Fibroblast of skin of right quadriceps (primary cell): ENCODE data around the gene SDS.

Source experiments
- DNase-seq: peaks from one replicate; pipeline ENCODE4 v3.0.0-alpha.2; 2013

The SDS gene

GRCh38 chr12:113424915-113425823 lies 21.5 kb upstream of the SDS start:
- DNase-seq: peak; percentile 28

GRCh38 chr12:113424456-113424855 lies 20.8 kb upstream of the SDS start:
- no peak for DNase-seq

GRCh38 chr12:113422886-113423669 lies 19.4 kb upstream of the SDS start:
- no peak for DNase-seq

DNA sequence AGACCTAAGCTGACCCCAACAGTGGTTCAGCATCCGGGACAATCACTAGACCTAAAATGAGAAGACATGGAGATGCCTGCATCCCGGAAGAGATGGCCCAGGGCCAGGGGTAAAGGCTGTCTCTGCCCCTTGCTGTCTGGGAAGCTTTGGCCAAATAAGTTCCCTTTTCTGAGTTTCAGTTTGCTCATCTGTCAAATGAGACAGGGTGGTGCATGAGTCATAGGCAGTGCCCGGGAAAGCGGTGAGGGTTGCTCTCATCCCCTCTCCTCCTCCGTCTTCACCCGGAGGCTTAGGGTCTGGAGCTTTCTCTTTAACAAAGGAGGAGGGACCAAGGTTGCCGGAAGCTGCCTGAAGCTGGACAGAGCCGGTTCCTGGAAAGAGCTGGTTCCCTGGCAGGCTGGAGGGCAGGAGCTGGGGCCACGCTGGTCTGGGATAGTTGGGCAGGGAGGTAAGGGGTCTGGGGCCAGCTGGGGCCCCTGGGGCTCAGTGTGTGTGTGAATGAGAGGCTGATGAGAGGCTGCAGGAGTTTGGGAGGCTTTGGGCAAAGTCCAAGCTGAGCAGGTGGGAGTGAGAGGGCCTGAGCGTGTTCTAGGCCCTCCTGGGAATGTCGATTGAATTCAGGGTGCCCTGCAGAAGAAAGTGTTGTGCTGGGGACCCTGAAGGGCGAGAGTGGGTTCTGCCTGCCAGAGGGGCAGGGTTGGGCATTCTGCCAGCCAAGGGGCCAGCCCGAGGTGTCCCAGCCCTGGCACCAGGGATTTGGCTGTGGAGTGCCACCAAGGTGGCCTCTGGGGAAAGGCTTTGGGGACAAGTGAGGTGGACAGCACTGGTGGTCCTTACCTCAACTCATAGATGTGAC lies 18.6 kb upstream of the SDS start, which contains the start of gene SDSL:
Gene SDSL (plus strand): TSS at position 351 of the 856 bp plus-strand sequence. CDS start 5,603 bp downstream, outside the sequence.
- peak; percentile 76 for DNase-seq

DNA sequence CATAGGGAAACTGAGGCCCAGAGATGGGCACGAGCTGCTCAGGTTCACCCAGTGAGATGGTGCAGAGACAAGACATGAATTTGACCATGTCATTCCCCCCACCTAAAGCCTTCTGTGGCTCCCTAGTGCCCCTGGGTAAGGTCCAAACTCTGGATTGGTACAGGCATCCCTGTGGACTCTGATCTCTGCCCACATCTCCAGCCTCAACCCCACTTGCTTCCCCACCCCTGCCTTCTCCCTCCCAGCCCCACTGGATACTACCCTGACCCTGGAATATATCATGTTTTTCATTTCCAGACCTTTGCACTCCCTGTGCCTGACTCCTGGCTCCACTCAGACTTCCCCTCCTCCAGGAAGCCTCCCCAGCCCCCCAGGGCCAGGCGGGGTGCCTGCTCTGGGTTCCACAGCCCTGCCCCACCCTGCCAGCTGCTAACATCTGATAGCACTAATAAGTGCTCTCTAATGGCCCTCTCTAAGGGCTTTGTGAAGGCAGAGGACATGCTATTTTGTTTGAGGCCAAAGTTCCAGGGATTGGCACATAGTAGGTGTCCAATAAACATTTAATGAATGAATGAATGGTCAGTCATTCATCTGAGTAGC lies 17.4 kb upstream of the SDS start:
- no peak for DNase-seq

DNA sequence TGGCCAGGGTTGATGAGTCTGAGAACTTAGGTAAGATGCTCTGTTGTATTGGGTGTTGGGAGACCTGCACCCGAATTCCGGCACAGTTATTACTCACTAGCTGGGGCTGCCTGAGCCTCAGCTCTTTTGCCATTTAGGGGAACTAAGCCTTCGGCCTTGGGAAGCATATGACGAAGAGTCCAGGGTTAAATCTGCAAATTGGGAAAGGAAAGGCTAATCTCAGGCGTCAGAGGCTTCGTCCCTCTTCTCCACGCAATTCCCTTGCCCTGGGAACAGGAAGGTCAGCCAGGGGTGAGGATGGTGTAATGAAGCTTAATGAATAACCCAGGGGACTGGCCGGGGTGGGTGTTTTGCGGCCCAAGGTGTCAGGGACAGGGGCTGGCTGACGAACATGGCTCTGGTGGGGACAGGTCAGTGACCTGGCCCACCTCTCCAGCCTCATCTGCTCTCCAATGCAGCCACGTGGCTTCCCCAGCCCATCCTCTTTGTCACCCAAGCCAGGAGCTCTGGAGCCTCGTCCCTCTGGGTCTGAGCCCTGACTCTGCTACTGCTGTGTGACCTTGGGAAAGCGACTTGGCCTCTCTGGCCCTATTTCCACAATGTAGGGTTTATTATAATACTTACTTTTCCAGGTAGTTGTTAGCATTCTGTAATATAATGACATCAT lies 14.7 kb upstream of the SDS start:
- DNase-seq: no peak

- DNase-seq: no peak
Observed at GRCh38 chr12:113416091-113416754, 12.5 kb upstream of the SDS start.

DNA sequence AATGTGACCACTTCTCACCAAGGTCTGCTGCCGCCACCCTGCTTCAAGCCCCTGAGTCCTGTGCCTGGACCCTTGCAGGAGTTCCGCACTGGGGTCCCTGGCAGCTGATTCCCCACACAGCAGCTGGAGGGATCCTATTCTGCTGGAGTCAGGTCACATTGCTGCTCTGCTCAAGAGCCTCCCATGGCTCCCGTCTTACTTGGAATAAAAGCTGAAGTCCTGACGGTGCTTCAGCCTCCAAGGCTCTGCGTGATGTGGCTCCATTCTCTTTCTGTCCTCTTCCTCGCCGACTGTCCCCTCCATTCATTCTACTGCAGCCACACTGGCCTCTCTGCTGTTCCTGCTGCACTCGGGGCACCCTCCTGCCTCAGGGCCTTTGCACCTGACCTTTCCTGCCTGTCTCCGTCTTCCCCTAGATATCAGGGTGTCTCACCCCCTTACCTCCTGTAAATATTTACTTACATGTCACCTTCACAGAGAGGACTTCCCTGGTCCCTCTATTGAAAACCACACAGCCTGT lies 10.9 kb upstream of the SDS start:
- no peak for DNase-seq

- peak; percentile 15 for DNase-seq
Observed at GRCh38 chr12:113413488-113413939, 9.8 kb upstream of the SDS start.

GRCh38 chr12:113409462-113410124 lies 5.9 kb upstream of the SDS start:
- DNase-seq: no peak

DNA sequence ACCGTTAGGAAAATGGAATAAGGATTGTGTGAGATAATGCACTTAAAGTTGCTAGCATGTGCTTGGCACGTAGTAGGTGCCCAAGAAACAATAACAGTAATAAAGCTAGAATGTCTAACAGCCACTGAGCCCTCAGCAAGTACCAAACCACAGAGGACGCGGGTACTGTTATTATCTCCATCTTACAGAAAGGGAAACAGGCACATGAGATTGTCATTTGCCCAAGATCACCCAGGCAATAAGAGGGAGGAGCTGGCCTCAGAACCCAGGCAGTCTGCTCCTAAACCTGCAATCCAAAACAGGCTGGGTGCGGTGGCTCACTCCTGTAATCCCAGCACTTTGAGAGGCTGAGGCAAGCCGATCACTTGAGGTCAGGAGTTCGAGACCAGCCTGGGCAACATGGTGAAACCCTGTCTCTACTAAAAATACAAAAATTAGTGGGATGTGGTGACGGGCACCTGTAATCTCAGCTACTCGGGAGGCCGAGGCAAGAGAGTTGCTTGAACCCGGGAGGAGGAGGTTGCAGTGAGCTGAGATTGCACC lies 5.1 kb upstream of the SDS start:
- DNase-seq: no peak

- DNase-seq: peak; percentile 19
Observed at GRCh38 chr12:113407931-113408600, 4.4 kb upstream of the SDS start.

DNA sequence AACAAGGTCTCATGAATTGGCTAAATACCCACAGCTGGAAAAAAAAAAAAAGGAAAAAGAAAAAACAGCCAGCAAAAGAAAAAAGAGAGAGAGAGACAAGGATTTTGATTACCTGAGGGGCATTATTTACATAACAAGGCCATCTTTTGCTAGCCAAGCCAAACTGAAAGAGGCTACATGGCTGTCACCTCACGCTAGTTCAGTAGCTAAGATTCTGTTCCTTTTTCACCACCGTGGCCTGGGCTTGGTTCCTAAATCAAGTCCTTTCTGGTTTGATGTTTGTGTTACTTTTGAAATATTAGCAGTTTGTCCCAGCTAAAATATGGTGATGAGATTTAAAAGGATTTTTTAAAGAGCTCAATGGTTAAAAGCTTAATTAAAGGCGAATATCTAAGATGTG lies 2.0 kb upstream of the SDS start:
- no peak for DNase-seq

- DNase-seq: no peak
Observed at GRCh38 chr12:113402586-113403260, 964 bp downstream of the SDS start.

GRCh38 chr12:113401066-113402000 lies 2.4 kb downstream of the SDS start:
- DNase-seq: no peak

DNA sequence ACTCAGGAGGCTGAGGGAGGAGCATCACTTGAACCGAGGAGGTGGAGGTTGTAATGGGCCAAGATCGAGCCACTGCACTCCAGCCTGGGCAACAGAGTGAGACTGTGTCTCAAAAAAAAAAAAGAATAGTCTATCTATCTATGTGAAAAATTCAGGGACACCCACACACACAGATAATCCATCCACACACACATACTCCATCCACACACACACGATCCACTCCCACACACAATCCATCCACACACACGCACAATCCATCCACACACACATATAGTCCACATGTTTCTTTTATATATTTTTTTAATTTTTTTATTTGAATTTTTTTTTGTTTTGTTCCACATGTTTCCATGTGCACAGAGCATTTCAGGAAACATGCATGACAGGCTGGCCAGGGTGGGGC lies 3.3 kb downstream of the SDS start:
- DNase-seq: no peak

DNA sequence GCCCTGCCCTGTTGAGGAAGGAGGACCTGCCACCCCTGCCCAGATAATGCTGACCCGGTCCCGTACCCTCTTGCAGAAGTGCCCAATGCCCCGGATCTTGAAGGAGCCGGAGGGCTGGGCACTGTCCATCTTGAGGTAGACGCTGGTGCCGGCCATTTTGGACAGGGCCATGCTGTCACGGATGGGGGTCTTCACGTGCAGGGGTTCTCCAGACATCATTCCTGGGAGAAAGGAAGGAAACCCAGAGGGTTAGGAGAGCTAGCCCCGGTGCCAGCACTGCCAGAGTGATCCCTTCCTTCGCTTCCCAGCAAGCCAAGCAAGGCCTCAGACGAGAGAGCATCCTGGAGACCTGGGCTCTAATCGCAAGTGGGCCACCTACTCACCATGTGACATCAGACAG lies 4.2 kb downstream of the SDS start:
- no peak for DNase-seq
